ENCODE data around the gene PLP1. TPM values are rescaled to one million over a fixed set of nuclear protein-coding genes. Genes with fewer than 3 reads are reported as not detected.

Gene PLP1
- total RNA-seq, 1 donor from 2014 or later: 9.6 TPM

Other genes with a start within 250 kb of the PLP1 start
- 95.5 TPM for gene TCEAL4, start 191.3 kb upstream of the PLP1 start, total RNA-seq (ENCODE audit: unreplicated experiment)
- gene TCEAL3, start 168.9 kb upstream of the PLP1 start, total RNA-seq (ENCODE audit: unreplicated experiment): 12.2 TPM
- 12.5 TPM for gene TCEAL1, start 147.9 kb upstream of the PLP1 start, total RNA-seq (ENCODE audit: unreplicated experiment)
- gene MORF4L2, start 90.1 kb upstream of the PLP1 start, total RNA-seq (ENCODE audit: unreplicated experiment): 362 TPM
- not detected for gene TMEM31, start 65.9 kb upstream of the PLP1 start, total RNA-seq (ENCODE audit: unreplicated experiment)
- 2.3 TPM for gene RAB9B, start 55.4 kb downstream of the PLP1 start, total RNA-seq (ENCODE audit: unreplicated experiment)
- gene TMSB15B, start 185.8 kb downstream of the PLP1 start, total RNA-seq (ENCODE audit: unreplicated experiment): 20.1 TPM
- gene H2BW1, start 236.9 kb downstream of the PLP1 start, total RNA-seq (ENCODE audit: unreplicated experiment): not detected

Data from endothelial cell (in vitro differentiated cells).